GM15510 (cell line): ENCODE results near the gene RANBP10.
A peak's percentile ranks its signal among the peaks of the same experiment; 100 is the strongest.

Experiments used
- POLR2A ChIP-seq: IDR thresholded peaks from 3 replicates; pipeline ENCODE4 v1.6.1; 2011; ENCODE audit warnings: borderline replicate concordance; ENCODE audit not compliant: insufficient read length; ENCODE audit errors: extremely low read depth

Gene RANBP10

GRCh38 chr16:67841198-67841815 lies 34.9 kb upstream of the RANBP10 start:
- no peak for TF ChIP-seq POLR2A

GRCh38 chr16:67837811-67838210 lies 31.5 kb upstream of the RANBP10 start:
- TF ChIP-seq POLR2A, result no peak

- TF ChIP-seq POLR2A, result no peak
Measured at GRCh38 chr16:67834242-67834614, 27.9 kb upstream of the RANBP10 start.

- TF ChIP-seq POLR2A, result peak; percentile 85
Measured at GRCh38 chr16:67833415-67834241, 27.3 kb upstream of the RANBP10 start.

- no peak for TF ChIP-seq POLR2A
Measured at GRCh38 chr16:67833030-67833414, 26.7 kb upstream of the RANBP10 start.

GRCh38 chr16:67828651-67829050 lies 22.3 kb upstream of the RANBP10 start:
- no peak for TF ChIP-seq POLR2A

- TF ChIP-seq POLR2A, result no peak
Measured at GRCh38 chr16:67825906-67826305, 19.5 kb upstream of the RANBP10 start.

GRCh38 chr16:67825119-67825518 lies 18.8 kb upstream of the RANBP10 start:
- no peak for TF ChIP-seq POLR2A

- TF ChIP-seq POLR2A, result no peak
Measured at GRCh38 chr16:67822511-67822910, 16.2 kb upstream of the RANBP10 start.

GRCh38 chr16:67820608-67821259 lies 14.4 kb upstream of the RANBP10 start:
- TF ChIP-seq POLR2A, result no peak

- TF ChIP-seq POLR2A, result no peak
Measured at GRCh38 chr16:67814567-67814966, 8.2 kb upstream of the RANBP10 start.

- TF ChIP-seq POLR2A, result no peak
Measured at GRCh38 chr16:67811899-67812298, 5.5 kb upstream of the RANBP10 start.

GRCh38 chr16:67807148-67807682 lies 855 bp upstream of the RANBP10 start:
- no peak for TF ChIP-seq POLR2A

- no peak for TF ChIP-seq POLR2A
Measured at GRCh38 chr16:67805718-67806427, 487 bp downstream of the RANBP10 start.

GRCh38 chr16:67804853-67805542 lies 1.4 kb downstream of the RANBP10 start:
- no peak for TF ChIP-seq POLR2A

GRCh38 chr16:67803894-67804293 lies 2.5 kb downstream of the RANBP10 start:
- no peak for TF ChIP-seq POLR2A
